Tibial nerve (tissue), 3 donors: ENCODE measurements around the gene STIM1.

Source experiments
- POLR2A ChIP-seq, 2 donors: fragments of 450-650 bp; IDR thresholded peaks; one replicate each; pipeline ENCODE4 v1.6.1; 2017; ENCODE audit warnings: antibody characterized with exemption in 2 of 2, mild to moderate bottlenecking in 2 of 2, moderate library complexity in 2 of 2
- TF ChIP-seq, protein P1 (sequence below), 5 experiments: fragments of 200-600 bp in 3 of 5; fragments of 450-650 bp in 2 of 5; sonication (generic) in 3 of 5; IDR thresholded peaks; one replicate each; pipeline ENCODE4 v1.5.1; 2016 to 2019; ENCODE audit warnings: antibody characterized with exemption in 5 of 5, mild to moderate bottlenecking in 3 of 5, moderate library complexity in 2 of 5

DNA sequence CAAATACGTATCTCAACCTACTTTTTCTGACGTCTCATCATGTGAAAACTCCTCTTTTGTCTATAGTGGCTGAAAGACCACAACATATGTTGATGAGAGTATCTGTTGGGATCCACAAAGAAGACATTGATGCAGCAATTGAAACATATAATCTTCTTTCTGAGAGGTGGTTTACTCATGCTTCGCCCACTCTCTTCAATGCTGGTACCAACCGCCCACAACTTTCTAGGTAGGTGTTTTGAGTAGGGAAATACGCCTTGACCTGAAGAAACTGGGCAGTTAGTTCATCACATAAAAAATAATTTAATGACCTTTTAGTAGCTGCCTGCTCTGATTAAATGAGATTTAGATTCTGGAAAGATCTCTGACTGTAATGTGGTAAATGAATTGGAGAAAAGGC lies 256.4 kb downstream of the STIM1 start:
- TF ChIP-seq, protein P1, sequence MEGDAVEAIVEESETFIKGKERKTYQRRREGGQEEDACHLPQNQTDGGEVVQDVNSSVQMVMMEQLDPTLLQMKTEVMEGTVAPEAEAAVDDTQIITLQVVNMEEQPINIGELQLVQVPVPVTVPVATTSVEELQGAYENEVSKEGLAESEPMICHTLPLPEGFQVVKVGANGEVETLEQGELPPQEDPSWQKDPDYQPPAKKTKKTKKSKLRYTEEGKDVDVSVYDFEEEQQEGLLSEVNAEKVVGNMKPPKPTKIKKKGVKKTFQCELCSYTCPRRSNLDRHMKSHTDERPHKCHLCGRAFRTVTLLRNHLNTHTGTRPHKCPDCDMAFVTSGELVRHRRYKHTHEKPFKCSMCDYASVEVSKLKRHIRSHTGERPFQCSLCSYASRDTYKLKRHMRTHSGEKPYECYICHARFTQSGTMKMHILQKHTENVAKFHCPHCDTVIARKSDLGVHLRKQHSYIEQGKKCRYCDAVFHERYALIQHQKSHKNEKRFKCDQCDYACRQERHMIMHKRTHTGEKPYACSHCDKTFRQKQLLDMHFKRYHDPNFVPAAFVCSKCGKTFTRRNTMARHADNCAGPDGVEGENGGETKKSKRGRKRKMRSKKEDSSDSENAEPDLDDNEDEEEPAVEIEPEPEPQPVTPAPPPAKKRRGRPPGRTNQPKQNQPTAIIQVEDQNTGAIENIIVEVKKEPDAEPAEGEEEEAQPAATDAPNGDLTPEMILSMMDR (IDR thresholded peaks at IDR 0.05), result no peak
- TF ChIP-seq POLR2A (IDR thresholded peaks at IDR 0.05), result no peak
